NK-92 treated with Interleukin-12 subunit alpha and Interleukin-12 subunit beta, amount 100 ng/mL, for 24 hours (cell line): Measurements from ENCODE around the gene C1orf21.

Experiments
- DNase-seq: peaks from one replicate; lab custom pipeline; 2025; lab: John Stamatoyannopoulos, UW

Gene C1orf21

DNA sequence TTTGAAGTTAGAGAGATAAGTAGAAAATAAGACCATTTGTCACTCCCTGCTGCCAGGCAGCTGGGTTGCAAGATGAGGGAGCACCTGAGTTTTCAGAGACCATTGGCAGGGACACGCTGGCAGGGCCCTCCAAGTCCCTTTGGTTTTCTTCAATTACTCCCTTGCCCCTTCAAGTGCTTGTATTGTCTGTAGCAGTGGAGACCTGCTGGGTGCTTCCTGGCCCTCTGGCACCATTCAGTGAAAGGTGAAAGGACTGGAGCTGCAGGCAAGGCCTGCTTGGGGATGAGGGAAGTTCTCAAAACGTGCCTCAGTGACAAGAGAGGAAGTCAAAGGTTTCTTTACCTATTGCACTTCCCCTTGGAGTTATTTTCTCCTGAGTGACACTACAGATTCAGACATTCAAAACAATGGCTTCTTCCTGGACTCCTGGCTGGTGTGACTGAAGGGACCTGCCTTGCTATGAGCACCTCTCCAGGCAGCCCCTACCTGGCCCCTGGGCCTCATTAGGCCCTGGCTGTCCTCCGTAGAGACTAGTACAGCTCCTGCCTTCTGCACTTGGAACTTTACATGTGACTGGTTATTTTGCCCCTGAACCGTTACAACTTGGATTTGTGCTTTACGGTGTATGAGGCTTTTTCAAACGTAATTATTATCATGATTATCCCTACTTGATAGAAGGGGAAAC is 100.1 kb downstream of the C1orf21 start:
- DNase-seq: no peak

GRCh38 chr1:184487531-184488193 is 100.8 kb downstream of the C1orf21 start:
- DNase-seq: no peak

GRCh38 chr1:184489908-184490307 is 103.1 kb downstream of the C1orf21 start:
- DNase-seq: no peak

- DNase-seq: no peak
Observed at GRCh38 chr1:184492536-184492935, 105.7 kb downstream of the C1orf21 start.

GRCh38 chr1:184493987-184494388 is 107.2 kb downstream of the C1orf21 start:
- no peak for DNase-seq

GRCh38 chr1:184494929-184495328 is 108.1 kb downstream of the C1orf21 start:
- DNase-seq: no peak

- no peak for DNase-seq
Observed at GRCh38 chr1:184497959-184498723, 111.3 kb downstream of the C1orf21 start.

DNA sequence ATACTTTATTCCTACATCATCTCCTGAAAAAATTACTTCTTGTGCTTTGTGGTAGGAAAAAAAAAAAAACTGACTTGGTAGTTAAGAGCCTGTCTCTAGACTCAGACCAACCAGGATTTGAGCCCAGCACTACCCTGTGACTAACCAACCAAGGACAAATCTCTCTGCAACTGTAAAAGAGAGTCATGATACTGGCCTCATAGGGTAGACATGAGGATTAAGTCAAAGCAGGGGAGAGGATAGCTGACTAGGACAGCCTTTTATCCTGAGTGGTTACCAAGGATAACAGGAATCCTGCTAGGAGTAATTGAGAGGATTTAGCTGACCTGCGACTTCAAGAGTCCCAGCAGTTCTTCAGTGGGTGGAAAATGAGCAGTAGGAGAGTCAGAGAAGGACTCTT is 112.8 kb downstream of the C1orf21 start:
- no peak for DNase-seq

- no peak for DNase-seq
Observed at GRCh38 chr1:184502161-184502560, 115.3 kb downstream of the C1orf21 start.

- no peak for DNase-seq
Observed at GRCh38 chr1:184503221-184503749, 116.5 kb downstream of the C1orf21 start.

GRCh38 chr1:184504040-184504954 is 117.5 kb downstream of the C1orf21 start:
- no peak for DNase-seq

- DNase-seq: no peak
Observed at GRCh38 chr1:184504955-184505338, 118.1 kb downstream of the C1orf21 start.

GRCh38 chr1:184506481-184506880 is 119.7 kb downstream of the C1orf21 start:
- DNase-seq: no peak

DNA sequence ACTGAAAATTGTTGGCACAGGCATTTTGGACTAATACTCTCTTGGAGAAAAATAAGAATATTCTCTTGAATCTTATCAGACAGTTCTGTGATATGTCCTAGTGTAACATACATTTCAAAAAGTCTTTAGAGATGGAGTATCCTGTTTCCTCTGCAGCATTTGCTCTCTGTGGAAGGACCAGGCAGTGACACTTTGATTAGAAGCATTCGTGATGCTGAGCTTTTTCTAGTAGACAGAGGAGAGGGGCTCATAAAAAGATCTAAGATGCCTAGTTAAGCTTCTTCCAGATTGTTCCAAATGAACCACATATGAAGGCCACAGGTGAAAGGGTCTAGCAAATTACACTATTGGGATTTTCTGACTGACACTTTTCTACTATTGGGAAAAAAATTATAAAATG is 120.3 kb downstream of the C1orf21 start:
- DNase-seq: no peak

DNA sequence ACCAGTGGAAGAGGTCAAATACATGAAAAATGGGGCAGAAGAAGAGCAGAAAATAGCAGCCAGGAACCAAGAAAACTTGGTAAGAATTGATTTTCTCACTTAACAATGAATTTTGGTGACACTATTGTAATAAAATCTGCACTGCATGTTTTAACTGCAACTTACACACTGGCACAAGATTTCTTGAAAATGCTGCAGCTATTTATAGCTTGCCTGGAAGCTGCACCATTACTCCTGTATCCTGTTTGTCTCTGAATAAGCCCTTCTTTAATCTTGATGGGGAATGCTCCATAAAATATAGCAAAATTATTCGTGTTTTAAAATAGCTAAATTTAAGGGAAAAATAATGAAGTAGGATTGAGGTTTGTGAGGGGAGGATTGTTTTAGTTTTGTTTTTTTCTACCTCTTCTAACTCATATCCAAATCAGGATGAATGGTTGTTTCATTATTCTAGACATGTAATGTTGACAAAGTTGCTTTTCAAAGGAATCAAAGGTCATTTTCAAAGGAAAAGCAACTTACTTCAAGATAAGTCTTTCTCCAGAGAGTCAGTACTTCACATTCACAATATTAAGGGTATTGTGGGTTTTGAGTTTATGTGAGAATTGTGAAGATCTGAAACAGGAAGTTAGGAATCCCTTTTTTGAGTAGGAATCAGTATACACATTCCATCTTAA is 120.9 kb downstream of the C1orf21 start:
- DNase-seq: no peak

DNA sequence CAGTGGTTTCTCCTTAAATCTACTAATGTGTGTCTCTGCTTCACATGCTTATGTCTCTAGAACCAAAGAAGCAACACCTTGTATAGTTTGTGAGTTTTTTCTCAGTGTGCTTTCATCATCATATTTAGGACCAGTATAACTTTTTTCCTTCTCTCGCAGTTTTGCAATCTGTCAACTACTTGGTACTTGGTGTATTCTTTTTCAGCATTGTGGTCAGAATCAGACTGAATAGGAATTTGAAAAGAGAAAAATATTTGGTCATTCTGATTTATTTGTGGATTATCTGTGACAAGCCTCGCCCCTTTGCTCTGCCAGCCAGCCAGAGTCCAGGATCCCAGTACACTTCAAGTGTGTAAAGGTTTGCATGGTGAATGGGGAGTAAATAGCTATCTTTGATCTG is 122.3 kb downstream of the C1orf21 start:
- no peak for DNase-seq

- DNase-seq: no peak
Observed at GRCh38 chr1:184510110-184510509, 123.3 kb downstream of the C1orf21 start.

GRCh38 chr1:184512724-184513123 is 125.9 kb downstream of the C1orf21 start:
- DNase-seq: no peak

- no peak for DNase-seq
Observed at GRCh38 chr1:184513421-184513820, 126.6 kb downstream of the C1orf21 start.

DNA sequence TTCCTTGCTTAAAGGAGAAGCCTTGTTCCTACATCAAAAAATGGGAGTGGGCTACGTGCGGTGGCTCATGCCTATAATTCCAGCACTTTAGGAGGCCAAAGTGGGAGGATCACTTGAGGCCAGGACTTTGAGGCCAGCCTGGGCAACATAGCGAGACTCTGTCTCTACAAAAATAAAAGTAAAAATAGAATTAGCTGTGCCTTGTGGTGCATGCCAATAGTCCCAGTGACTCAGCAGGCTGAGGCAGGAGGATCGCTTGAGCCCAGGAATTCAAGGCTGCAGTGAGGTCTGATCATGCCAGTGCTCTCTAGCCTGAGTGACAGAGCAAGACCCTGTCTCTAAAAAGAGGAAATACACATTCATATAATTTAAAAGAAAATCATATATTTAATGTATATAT is 127.1 kb downstream of the C1orf21 start:
- DNase-seq: no peak

DNA sequence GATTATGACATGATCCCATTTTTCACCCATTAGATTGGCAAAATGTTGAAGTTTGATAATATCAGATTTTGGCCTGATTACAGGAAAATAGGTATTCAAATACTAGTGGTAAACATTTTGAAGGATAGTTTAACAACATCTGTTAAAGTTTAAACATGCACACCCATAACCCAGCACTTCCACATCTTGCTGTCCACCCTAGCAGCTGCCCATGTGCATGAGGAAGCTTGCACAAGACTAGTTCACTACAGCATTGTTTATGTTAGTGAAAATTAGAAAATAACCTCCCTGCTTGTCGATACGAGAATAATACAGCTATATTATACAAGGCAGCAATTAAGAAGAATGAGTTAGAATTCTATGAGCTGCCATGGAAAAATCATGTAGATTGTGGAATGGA is 127.6 kb downstream of the C1orf21 start:
- no peak for DNase-seq
